ENCODE results near the gene SLAMF1.

- no peak for TF ChIP-seq CTCF (IDR thresholded peaks at IDR 0.05)
- TF ChIP-seq EZH2 (IDR thresholded peaks at IDR 0.05; ENCODE audit: borderline replicate concordance, insufficient read depth, low read depth, low read length, poor library complexity, severe bottlenecking) = no peak
Observed at GRCh38 chr1:160659566-160659965, 12.7 kb upstream of the SLAMF1 start.
